Measurements from ENCODE around the gene MTUS2. TPM values are rescaled to one million over a fixed set of nuclear protein-coding genes. Genes with fewer than 3 reads are reported as not detected.

The MTUS2 gene
- total and polyA plus RNA-seq, 9 of the 15 experiments (the other 6 are each of a cell fraction or from before 2014, with no cell fraction given), result 0.01 to 0.28 (median 0.06) TPM; not detected in 1

- DNase-seq (ENCODE audit: extremely low read depth in 1 of 4, low spot score in 3 of 4) (peak in 3 of 4 experiments; percentile 13 to 65 (median 52)), ATAC-seq (peak; percentile 84), FAIRE-seq (peak; percentile 68)
- H3K4me2 ChIP-seq (ENCODE audit: insufficient read depth, low read length), result peak overlapping the region; percentile 39
- peaks cover 17 to 53% of the 10 kb centered on the region in 2 experiments for H3K4me1 ChIP-seq (replicated peaks in 1 of 2; ENCODE audit: control insufficient read depth in 2 of 2, insufficient read depth in 2 of 2, low read length in 2 of 2)
- H4K20me1 ChIP-seq (replicated peaks; ENCODE audit: control insufficient read depth, insufficient read depth, low read length), result no peaks in the 10 kb centered on the region
- intact Hi-C loops (cut with micrococcal nuclease) (no loop called here), in situ Hi-C loops (cut with MboI) (no loop called here)
- peak overlapping the region; percentile 72 for H2AFZ ChIP-seq (ENCODE audit: low read depth, low read length)
- no peak overlapping the region for H3K4me3 ChIP-seq
- ChIA-PET CTCF (ENCODE audit: low intra/inter-chr PET ratio) (no interaction called here), POLR2A (no interaction called here)
- H3K79me2 ChIP-seq (ENCODE audit: control insufficient read depth, insufficient read depth, low read length), result no peaks in the 10 kb centered on the region
- 0% methylated on average over 1 of the region's 1 CpG for WGBS (ENCODE audit: insufficient coverage, low coverage, missing lambda C conversion rate)
- BruUV-seq (replicated peaks), result no TSS peak
- no peaks in the 10 kb centered on the region for H3K9me1 ChIP-seq (ENCODE audit: control insufficient read depth, insufficient read depth, low read length)
- H3K36me3 ChIP-seq (ENCODE audit: control insufficient read depth, insufficient read depth, low read length), result no peaks in the 10 kb centered on the region; the same call in 2 of the 3 replicates
- no peaks in the 10 kb centered on the region for H3K27me3 ChIP-seq (ENCODE audit: control insufficient read depth in 2 of 2, insufficient read depth in 2 of 2, low read length in 2 of 2)
- H3K9me3 ChIP-seq (replicated peaks; ENCODE audit: control insufficient read depth, insufficient read depth, low read depth, low read length), result peaks cover 3% of the 10 kb centered on the region; the same call in 1 of the 2 replicates
- peak overlapping the region; percentile 89 for H3K27ac ChIP-seq (ENCODE audit: extremely low read depth, low read depth, low read length)
- H3K9ac ChIP-seq (ENCODE audit: insufficient read depth in 1 of 2, low read depth in 2 of 2, low read length in 2 of 2), result peak overlapping the region in 1 of 2 experiments; percentile 69; a peak in 2 of 4 replicates
- TF ChIP-seq SNRNP70 (optimal IDR thresholded peaks at IDR 0.05; ENCODE audit: low read depth, low read length) (no peak), ZNF780A (CRISPR knock-in tag; IDR thresholded peaks at IDR 0.05) (no peak), ATF7 (IDR thresholded peaks at IDR 0.05) (peak; percentile 21; the same call in 1 of the 2 replicates), CBFA2T2 (conservative IDR thresholded peaks at IDR 0.05) (peak; percentile 61), SIN3B (IDR thresholded peaks at IDR 0.05; ENCODE audit: low read depth) (no peak), COPS2 (conservative IDR thresholded peaks at IDR 0.05) (no peak), PHTF2 (CRISPR knock-in tag; IDR thresholded peaks at IDR 0.05) (no peak), ZEB2 (IDR thresholded peaks at IDR 0.05) (peak; percentile 20; the same call in 1 of the 2 replicates), ZNF431 (CRISPR knock-in tag; IDR thresholded peaks at IDR 0.05) (no peak), ZNF75A (CRISPR knock-in tag; IDR thresholded peaks at IDR 0.05) (no peak), LCOR (CRISPR knock-in tag; IDR thresholded peaks at IDR 0.05) (no peak), ZBTB17 (CRISPR knock-in tag; IDR thresholded peaks at IDR 0.05) (no peak), NFIC (IDR thresholded peaks at IDR 0.05) (peak; percentile 35; the same call in 1 of the 2 replicates), ZNF316 (IDR thresholded peaks at IDR 0.05) (no peak), CCNT2 (IDR thresholded peaks at IDR 0.05; ENCODE audit: borderline replicate concordance, extremely low read depth, insufficient read length, low read depth, low read length) (peak; percentile 20), ZFX (CRISPR knock-in tag; IDR thresholded peaks at IDR 0.05) (no peak), PHF21A (IDR thresholded peaks at IDR 0.05; ENCODE audit: borderline replicate concordance, low read depth) (no peak), ZNF311 (CRISPR knock-in tag; IDR thresholded peaks at IDR 0.05) (no peak), CBX8 (IDR thresholded peaks at IDR 0.05; ENCODE audit: borderline replicate concordance, extremely low read depth, low read depth, low read length, poor library complexity, severe bottlenecking) (no peak)
- TF ChIP-seq, protein P1, sequence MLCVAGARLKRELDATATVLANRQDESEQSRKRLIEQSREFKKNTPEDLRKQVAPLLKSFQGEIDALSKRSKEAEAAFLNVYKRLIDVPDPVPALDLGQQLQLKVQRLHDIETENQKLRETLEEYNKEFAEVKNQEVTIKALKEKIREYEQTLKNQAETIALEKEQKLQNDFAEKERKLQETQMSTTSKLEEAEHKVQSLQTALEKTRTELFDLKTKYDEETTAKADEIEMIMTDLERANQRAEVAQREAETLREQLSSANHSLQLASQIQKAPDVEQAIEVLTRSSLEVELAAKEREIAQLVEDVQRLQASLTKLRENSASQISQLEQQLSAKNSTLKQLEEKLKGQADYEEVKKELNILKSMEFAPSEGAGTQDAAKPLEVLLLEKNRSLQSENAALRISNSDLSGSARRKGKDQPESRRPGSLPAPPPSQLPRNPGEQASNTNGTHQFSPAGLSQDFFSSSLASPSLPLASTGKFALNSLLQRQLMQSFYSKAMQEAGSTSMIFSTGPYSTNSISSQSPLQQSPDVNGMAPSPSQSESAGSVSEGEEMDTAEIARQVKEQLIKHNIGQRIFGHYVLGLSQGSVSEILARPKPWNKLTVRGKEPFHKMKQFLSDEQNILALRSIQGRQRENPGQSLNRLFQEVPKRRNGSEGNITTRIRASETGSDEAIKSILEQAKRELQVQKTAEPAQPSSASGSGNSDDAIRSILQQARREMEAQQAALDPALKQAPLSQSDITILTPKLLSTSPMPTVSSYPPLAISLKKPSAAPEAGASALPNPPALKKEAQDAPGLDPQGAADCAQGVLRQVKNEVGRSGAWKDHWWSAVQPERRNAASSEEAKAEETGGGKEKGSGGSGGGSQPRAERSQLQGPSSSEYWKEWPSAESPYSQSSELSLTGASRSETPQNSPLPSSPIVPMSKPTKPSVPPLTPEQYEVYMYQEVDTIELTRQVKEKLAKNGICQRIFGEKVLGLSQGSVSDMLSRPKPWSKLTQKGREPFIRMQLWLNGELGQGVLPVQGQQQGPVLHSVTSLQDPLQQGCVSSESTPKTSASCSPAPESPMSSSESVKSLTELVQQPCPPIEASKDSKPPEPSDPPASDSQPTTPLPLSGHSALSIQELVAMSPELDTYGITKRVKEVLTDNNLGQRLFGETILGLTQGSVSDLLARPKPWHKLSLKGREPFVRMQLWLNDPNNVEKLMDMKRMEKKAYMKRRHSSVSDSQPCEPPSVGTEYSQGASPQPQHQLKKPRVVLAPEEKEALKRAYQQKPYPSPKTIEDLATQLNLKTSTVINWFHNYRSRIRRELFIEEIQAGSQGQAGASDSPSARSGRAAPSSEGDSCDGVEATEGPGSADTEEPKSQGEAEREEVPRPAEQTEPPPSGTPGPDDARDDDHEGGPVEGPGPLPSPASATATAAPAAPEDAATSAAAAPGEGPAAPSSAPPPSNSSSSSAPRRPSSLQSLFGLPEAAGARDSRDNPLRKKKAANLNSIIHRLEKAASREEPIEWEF (CRISPR knock-in tag; IDR thresholded peaks at IDR 0.05), result no peak
- TF ChIP-seq, protein P2, sequence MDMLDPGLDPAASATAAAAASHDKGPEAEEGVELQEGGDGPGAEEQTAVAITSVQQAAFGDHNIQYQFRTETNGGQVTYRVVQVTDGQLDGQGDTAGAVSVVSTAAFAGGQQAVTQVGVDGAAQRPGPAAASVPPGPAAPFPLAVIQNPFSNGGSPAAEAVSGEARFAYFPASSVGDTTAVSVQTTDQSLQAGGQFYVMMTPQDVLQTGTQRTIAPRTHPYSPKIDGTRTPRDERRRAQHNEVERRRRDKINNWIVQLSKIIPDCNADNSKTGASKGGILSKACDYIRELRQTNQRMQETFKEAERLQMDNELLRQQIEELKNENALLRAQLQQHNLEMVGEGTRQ (CRISPR knock-in tag; IDR thresholded peaks at IDR 0.05), result no peak
Measured at GRCh38 chr13:29456419-29456818, 636.3 kb downstream of the MTUS2 start.

Data from K562 (cell line).